SJCRH30 (cell line): ENCODE measurements around the gene ETS1. TPM values are rescaled to one million over a fixed set of nuclear protein-coding genes. Genes with fewer than 3 reads are reported as not detected.
A peak's percentile ranks its signal among the peaks of the same experiment; 100 is the strongest.

Experiments
- DNase-seq, 2 experiments: peaks; one replicate each; pipeline ENCODE4 v3.0.0-alpha.2; 2015 to 2020
- H3K27ac ChIP-seq: fragments of 250-450 bp; sonication (Bioruptor Pico); 2 replicates; pipeline ENCODE4 v1.5.1; 2020; ENCODE audit warnings: mild to moderate bottlenecking, moderate library complexity
- H3K27me3 ChIP-seq: fragments of 250-450 bp; sonication (Bioruptor Pico); 2 replicates; pipeline ENCODE4 v1.5.1; 2020; ENCODE audit warnings: mild to moderate bottlenecking, moderate library complexity
- H3K36me3 ChIP-seq: fragments of 250-450 bp; sonication (Bioruptor Pico); 2 replicates; pipeline ENCODE4 v1.5.1; 2020; ENCODE audit warnings: mild to moderate bottlenecking, moderate library complexity
- H3K4me1 ChIP-seq: fragments of 250-450 bp; sonication (Bioruptor Pico); 2 replicates; pipeline ENCODE4 v1.5.1; 2020; ENCODE audit warnings: mild to moderate bottlenecking, moderate library complexity
- H3K4me3 ChIP-seq: fragments of 250-450 bp; sonication (Bioruptor Pico); 2 replicates; pipeline ENCODE4 v1.5.1; 2020; ENCODE audit warnings: mild to moderate bottlenecking, moderate library complexity
- H3K9me3 ChIP-seq: fragments of 250-450 bp; sonication (Bioruptor Pico); replicated peaks from 2 replicates; pipeline ENCODE4 v1.5.1; 2020; ENCODE audit warnings: mild to moderate bottlenecking, moderate library complexity
- total RNA-seq: library from RNA; depleted of rRNA; stranded (reverse); fragments of >200 nt; shearing (Covaris generic); gene quantifications from 2 replicates; pipeline ENCODE4 v1.2.3, GENCODE V29; 2014

The ETS1 gene
- total RNA-seq, 1 experiment from 2014 or later = 43.9 TPM

DNA sequence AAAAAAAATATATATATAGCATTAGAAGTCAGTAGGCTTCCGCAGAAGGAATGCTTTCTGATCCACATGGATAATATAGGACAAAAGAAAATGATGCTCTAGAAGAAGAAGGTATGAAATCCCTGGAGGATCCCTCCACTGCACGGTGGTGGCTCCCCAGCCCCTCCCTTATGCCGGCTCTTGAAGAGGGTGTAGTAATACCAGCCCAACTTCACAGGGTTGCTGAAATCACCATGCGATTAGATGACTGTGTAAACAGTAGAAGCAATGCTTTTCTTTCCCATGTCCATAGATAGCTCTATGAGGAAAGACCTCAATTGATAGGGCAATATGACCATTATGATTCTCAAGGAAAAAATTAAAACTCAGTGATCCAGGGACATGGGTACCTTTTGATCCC, 3.2 kb upstream of the ETS1 start:
- Histone ChIP-seq H3K9me3 (no peaks in the 10 kb centered on the region; the same call in 1 of the 2 replicates), H3K27ac (no peak overlapping the region), H3K27me3 (no peaks in the 10 kb centered on the region), H3K4me3 (no peak overlapping the region), H3K36me3 (no peaks in the 10 kb centered on the region), H3K4me1 (no peaks in the 10 kb centered on the region)
- DNase-seq = no peak

DNA sequence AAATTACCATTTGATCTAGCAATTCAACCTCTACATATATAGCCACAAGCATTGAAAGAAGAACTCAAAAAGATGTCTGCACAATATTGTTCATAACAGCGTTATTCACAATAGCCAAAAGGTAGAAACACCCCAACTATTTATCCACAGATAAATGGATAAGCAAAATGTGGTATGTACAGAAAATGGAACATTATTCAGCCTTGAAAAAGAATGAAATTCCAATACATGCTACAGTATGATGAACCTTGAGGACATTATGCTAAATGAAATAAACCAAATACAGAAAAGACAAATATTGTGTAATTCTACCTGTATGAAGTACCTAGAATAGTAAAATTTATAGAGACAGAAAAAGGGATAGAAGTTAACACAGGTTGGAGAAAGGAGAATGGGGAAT, 2.6 kb upstream of the ETS1 start:
- no peaks in the 10 kb centered on the region for H3K36me3 ChIP-seq
- no peak overlapping the region for H3K27ac ChIP-seq
- DNase-seq = no peak
- H3K9me3 ChIP-seq = no peaks in the 10 kb centered on the region; the same call in 1 of the 2 replicates
- H3K4me3 ChIP-seq = no peak overlapping the region
- H3K4me1 ChIP-seq = no peaks in the 10 kb centered on the region
- no peaks in the 10 kb centered on the region for H3K27me3 ChIP-seq

DNA sequence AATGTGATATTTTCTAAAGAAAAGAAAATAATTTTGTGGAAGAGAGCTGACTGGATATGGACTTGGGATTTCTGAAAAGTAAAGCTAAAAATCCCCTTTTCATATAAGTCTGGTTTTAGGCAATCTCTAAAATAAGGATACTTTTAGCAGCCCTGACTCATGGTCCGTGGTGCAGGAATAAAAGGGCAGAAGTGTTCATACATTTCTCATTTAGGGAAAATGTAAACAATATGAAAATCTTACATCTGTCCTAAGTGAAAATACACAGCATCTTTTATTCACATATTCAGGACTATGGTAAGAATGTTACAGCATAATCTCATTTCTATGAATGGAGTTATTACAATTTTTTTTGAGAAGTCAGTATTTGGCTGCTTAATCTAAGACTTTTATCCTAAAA, 735 bp upstream of the ETS1 start:
- no peaks in the 10 kb centered on the region for H3K36me3 ChIP-seq
- no peak for DNase-seq

DNA sequence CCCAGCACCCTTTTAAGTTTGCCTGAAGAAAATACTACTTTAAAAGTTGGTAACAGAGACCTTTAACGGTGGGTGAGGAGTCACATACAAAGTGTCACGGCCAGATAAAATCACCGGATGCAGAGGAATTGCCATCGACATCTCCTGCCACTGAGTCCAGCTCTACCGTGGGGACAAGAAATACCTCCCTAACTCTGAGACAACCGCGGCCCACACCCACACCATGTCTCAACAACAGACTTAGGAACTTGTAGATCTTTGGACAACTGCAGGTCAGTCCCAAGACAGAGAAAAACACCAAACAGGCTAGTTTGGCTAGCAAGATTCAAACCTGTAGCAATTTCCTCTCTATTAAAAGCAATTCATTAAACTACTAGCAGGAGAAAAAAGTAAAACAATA, 669 bp downstream of the ETS1 start:
- H3K27me3 ChIP-seq = no peaks in the 10 kb centered on the region
- no peak overlapping the region for H3K27ac ChIP-seq
- H3K4me1 ChIP-seq = peaks cover 11% of the 10 kb centered on the region
- H3K9me3 ChIP-seq = no peaks in the 10 kb centered on the region; the same call in 1 of the 2 replicates
- no peaks in the 10 kb centered on the region for H3K36me3 ChIP-seq
- DNase-seq = no peak
- no peak overlapping the region for H3K4me3 ChIP-seq

More for the DNA sequence above, 735 bp upstream of the ETS1 start:
- Histone ChIP-seq H3K9me3 (no peaks in the 10 kb centered on the region; the same call in 1 of the 2 replicates), H3K27me3 (no peaks in the 10 kb centered on the region), H3K4me3 (no peak overlapping the region), H3K4me1 (0 out of 2 replicates have a peak, but pooled peaks cover 3% of the 10 kb centered on the region), H3K27ac (no peak overlapping the region)

DNA sequence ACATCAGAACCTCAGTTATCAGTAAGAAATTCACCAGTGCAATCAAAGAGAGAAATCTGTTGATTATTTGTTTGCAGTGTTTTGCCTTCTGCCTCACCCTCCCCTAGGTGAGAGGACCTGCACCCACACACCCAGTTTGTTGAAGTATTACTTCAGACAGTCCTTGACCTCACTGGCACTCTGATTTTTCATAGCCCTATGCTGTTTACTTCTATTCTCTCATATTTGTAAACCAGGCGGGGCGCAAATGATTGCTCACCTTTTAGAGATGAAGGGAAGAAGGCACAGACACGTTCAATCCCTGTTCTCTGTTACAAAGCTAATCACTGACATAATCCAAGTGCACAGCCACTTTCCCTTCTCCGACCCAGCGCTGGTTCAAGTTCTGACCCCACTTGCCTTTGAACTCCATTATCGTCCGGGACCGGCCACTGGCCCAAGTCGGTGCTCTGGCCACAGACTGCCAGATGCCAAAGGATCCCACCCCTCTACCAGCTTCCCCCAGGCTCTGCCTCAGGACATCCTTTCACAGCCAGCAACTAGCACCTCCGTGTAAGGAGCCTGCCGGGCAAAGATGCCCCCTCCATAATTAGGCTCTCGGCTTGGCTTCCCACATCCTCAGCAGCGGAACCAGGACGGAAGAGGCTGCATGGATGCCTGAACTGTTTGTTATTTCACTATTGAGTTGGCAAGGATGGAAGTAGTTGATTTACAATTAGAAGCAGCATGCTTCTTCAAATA, 1.7 kb downstream of the ETS1 start:
- Histone ChIP-seq H3K27me3 (no peaks in the 10 kb centered on the region), H3K4me3 (no peak overlapping the region), H3K27ac (no peak overlapping the region), H3K9me3 (no peaks in the 10 kb centered on the region; the same call in 1 of the 2 replicates), H3K4me1 (peaks cover 14% of the 10 kb centered on the region), H3K36me3 (no peaks in the 10 kb centered on the region)
- no peak for DNase-seq

DNA sequence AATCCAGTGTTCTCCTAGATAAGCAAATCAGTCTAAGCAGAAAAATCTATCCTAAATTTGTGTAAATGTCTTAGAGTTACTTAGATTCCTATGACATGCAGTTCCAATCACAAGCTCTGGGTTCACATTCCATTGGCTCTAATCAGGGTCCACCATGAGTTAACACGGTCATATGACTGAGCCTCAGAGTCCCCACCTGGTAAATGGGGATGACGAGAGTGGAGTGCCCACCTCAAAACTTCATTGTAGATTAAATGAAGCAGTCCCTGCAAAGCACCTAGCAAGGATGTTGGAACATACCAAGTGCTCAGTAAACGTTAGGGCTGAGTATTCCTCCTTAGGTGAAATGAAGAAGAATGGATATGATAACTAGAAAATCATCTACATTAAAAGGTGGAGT, 3.1 kb downstream of the ETS1 start:
- peaks cover 19% of the 10 kb centered on the region for H3K4me1 ChIP-seq
- H3K36me3 ChIP-seq = no peaks in the 10 kb centered on the region
- DNase-seq = no peak
- H3K9me3 ChIP-seq = no peaks in the 10 kb centered on the region
- no peaks in the 10 kb centered on the region for H3K27me3 ChIP-seq
- no peak overlapping the region for H3K4me3 ChIP-seq
- H3K27ac ChIP-seq = no peak overlapping the region

DNA sequence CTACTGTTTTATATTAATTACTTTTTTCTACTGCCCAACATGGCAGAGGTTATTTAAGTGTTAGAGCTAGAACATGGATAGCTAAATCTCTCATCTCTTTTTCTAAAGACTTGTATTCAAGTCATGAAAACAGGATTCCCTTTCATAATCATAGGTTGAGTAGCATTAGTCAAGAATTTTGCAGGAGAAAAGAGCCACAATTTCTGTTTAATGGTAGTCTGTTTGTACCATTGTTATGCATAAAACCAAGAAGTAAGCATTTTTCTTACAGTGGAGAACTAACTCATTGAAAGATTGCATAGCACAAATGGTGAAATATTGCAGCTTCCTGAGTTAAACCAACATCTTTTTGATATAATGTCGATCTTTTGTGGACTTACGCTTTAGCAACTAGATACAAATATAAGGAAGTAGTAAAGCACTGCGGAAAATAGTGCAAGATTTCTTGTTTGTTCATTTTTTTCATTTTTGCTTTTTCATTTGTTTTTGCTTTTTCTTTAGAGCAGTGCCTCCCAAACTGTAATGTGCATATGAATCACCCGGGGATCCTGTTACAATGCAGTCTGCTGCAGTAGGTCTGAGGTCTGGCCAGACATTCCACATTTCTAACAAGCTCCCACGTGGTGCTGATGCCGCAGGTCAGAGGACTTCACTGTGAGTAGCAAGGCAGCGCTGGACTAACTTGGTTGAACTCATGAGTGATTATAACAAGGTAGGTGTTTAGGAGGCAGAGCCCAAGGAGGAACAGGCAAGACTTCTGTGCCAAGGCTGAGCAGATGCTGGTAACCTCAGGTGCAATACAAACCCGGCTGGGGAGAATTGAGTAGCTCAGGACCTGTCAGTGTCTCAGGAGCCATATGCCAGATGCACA, 4.6 kb downstream of the ETS1 start:
- DNase-seq = peak; percentile 68 to 76
- Histone ChIP-seq H3K27me3 (no peaks in the 10 kb centered on the region), H3K4me3 (no peak overlapping the region), H3K27ac (no peak overlapping the region), H3K9me3 (no peaks in the 10 kb centered on the region), H3K36me3 (no peaks in the 10 kb centered on the region), H3K4me1 (peaks cover 19% of the 10 kb centered on the region)

DNA sequence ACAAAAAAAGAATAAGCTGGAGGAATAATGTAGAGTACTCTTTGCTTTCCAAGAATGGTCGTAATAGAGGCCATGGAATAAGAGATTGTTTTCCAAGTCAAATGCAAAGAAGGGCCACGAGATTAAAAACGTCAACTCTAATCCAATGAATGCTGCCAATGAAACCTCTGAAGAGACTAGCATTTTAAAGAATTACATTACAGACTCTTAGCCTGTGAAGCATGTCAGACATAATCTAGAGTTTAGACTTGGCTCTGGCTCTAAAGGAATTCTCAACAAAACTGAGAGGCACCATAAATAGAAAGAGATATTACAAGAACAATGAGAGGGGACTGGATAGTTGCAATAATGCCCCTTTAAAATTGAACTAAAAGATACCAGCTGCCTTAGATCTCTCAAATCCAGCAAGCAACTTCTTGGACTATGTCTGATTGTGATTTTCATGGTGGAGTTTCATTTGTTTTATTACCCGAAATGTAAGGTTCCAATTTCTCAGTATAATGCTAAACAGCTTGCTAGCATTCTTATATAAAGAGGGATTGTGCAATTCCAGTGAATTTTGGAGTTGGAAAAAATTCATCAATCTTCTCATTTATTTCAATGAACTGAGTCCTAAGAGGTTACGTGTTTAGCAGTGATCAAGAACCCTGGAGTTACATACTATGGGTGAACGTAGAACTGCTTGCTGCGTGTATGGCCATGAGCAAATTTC, 5.6 kb downstream of the ETS1 start:
- H3K9me3 ChIP-seq = no peaks in the 10 kb centered on the region
- H3K4me1 ChIP-seq = peaks cover 19% of the 10 kb centered on the region
- DNase-seq = no peak
- no peaks in the 10 kb centered on the region for H3K36me3 ChIP-seq
- no peaks in the 10 kb centered on the region for H3K27me3 ChIP-seq
- H3K27ac ChIP-seq = no peak overlapping the region
- no peak overlapping the region for H3K4me3 ChIP-seq

DNA sequence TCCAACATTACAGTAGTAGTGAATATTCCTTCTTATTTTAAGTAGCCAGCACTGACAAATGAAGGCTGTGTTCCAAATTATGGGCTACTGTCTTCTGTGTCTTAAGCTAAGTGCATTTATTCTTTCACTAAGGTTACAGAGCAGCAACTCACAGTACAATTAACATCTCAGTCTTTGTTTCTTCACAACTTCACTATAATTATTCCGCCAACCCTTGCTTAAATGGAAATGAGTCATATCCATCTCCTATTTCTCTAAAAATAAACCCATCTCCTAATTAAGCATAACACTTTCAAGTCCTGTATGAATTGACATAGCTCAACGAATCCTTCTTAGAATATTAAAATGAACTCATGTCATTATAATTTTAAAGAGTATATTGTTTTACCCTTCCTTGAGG, 6.7 kb downstream of the ETS1 start:
- no peak for DNase-seq
- no peak overlapping the region for H3K27ac ChIP-seq
- no peaks in the 10 kb centered on the region for H3K27me3 ChIP-seq
- no peak overlapping the region for H3K4me3 ChIP-seq
- no peaks in the 10 kb centered on the region for H3K9me3 ChIP-seq
- no peaks in the 10 kb centered on the region for H3K36me3 ChIP-seq
- H3K4me1 ChIP-seq = peaks cover 19% of the 10 kb centered on the region

DNA sequence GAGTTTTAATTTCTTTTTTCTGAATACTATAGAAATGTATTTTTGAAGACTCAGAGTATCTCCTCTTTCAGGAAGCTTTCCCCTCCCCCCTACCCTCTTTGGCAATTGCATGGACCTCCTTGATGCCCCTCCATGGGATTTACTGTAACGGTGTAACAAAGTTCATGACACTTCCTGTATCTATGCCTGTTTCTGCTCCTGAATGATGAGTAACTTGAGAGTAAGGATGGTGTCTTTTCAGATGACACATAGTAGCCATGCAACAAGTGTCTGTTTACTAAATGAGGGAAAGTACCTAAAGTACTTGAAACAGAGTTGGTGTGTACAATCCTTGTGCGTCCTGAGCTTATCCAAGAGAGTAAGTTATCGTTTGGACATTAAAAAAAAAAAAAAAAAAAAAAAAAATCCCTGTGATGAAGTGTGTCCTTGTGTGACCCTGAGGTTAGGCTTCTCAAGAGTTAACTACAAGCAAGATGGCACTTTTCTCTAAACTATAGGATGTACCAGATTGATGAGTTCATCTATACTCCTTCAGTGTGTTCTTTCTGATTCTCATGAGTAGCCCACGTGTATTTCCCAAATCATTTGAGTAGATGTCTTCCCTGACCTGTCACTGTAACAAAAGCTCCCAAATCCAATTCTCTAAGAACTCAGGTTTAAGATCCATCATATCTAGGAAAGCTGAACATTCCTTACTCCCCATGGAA, 7.4 kb downstream of the ETS1 start:
- no peaks in the 10 kb centered on the region for H3K27me3 ChIP-seq
- H3K36me3 ChIP-seq = no peaks in the 10 kb centered on the region
- no peak overlapping the region for H3K4me3 ChIP-seq
- H3K9me3 ChIP-seq = no peaks in the 10 kb centered on the region
- no peak overlapping the region for H3K27ac ChIP-seq
- no peak for DNase-seq
- H3K4me1 ChIP-seq = peaks cover 19% of the 10 kb centered on the region

DNA sequence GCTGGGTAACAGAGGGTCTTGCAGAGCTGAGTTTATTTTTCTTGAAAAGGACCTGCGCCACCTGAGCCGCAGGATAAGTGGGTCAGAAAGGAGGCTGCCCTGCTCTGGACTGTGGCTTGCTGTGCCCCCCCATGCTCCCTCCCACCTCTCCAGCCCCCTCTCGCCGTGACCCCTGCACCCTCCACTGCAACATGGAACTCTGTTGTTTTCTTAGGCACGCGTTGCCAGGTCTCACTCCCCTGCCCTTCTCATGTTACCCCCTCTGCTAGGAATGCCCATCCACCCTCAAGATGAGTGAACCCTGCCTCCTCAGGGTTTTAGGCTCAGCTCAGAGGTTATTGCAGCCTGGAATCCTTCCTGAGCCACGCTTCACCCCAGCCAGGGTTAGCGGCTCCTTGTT, 10.8 kb downstream of the ETS1 start:
- Histone ChIP-seq H3K27me3 (no peaks in the 10 kb centered on the region), H3K4me1 (peaks cover 8% of the 10 kb centered on the region), H3K9me3 (no peaks in the 10 kb centered on the region), H3K4me3 (peak overlapping the region; percentile 10; the same call in 1 of the 2 replicates), H3K27ac (no peak overlapping the region), H3K36me3 (no peaks in the 10 kb centered on the region)
- peak in 1 of 2 experiments; percentile 33 for DNase-seq

DNA sequence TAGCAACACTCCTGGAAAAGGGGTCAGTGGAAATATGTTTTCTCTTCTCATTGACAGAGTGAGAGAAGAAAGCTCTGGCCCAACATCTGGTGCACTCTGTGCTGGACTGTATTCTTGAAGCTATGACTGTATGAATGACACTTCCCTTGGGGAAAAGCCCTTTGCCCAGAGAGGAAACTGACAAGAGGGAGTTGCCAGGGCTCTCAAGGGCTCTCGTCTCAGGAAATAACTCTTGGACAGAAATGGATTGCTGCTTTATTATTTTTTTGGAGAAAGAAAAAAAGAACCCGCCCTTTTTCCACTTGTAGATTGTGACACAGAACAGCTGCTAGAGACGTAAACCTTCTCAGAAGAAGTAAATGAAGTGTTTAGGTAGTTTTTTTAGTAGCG, 11.4 kb downstream of the ETS1 start:
- DNase-seq = peak in 1 of 2 experiments; percentile 10
- Histone ChIP-seq H3K4me3 (no peak overlapping the region), H3K27me3 (no peaks in the 10 kb centered on the region)

DNA sequence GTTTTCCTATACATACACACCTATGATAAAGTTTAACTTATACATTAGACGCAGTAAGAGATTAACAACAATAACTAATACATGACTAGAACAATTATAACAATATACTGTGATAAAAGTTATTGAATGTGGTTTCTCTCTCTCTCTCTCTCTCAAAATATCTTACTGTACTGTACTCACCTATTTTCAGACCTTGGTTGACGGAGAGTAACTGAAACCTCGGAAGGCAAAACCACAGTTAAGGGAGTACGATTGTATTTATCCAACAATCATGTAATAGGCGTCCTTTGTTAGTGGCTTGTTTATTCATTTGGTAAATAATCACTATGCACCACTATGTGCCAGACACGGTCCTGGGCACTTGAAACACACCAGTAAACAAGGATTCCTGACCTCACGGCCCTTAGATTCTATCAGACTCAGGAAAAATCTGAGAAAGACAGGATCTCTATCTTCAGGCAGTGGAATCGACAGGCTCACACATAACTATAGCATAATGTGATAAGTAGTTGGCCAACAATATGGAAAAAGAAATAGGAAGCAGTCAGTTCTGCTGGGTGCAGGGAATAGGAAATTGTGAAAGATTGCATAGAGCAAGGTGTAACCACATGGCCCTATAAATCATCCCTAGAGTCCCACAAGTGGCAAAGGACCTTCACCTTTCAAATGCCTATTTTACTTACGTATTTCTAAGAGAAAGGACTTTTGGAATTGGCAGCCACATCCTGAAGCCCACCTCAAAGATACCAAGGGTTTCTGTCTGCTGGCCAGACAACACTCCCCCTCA, 12.0 kb downstream of the ETS1 start:
- Histone ChIP-seq H3K27me3 (no peaks in the 10 kb centered on the region), H3K27ac (no peak overlapping the region), H3K4me3 (no peak overlapping the region), H3K9me3 (no peaks in the 10 kb centered on the region), H3K36me3 (no peaks in the 10 kb centered on the region), H3K4me1 (peaks cover 2% of the 10 kb centered on the region)
- DNase-seq = no peak

More for the DNA sequence above, 11.4 kb downstream of the ETS1 start:
- Histone ChIP-seq H3K36me3 (no peaks in the 10 kb centered on the region), H3K9me3 (no peaks in the 10 kb centered on the region), H3K4me1 (peaks cover 8% of the 10 kb centered on the region), H3K27ac (no peak overlapping the region)

DNA sequence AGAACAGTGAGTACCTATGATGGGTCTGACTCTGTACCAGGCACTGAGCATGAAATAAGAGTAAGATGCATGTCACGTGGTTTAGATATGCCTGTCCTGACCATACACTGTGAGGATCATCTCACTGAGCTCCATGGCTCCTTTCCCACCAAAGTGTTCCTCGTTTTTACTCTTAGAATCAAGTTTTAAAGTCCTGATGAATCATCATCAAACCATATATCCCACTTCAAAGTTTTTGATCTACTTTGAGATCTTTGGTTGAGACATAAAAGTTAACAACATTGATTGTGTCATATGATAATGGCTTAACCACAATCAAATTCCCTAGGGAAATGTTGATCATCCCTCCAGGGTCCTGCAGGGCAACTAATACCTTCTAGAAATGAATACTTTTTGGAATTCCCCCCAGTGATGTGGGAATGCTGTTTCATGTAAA, 12.8 kb downstream of the ETS1 start:
- no peaks in the 10 kb centered on the region for H3K9me3 ChIP-seq
- no peak overlapping the region for H3K27ac ChIP-seq
- H3K4me3 ChIP-seq = no peak overlapping the region
- H3K4me1 ChIP-seq = no peaks in the 10 kb centered on the region
- H3K36me3 ChIP-seq = no peaks in the 10 kb centered on the region
- no peaks in the 10 kb centered on the region for H3K27me3 ChIP-seq
- DNase-seq = no peak
